HG03442 (cell line): ENCODE results near the gene KCNIP4.
"Not testable (repeated sequence)": the region's sequence is repeated elsewhere in the genome, so short reads cannot be mapped to it uniquely, and the experiment has no call there.

Experiments used
- ATAC-seq: cut with Tn5 transposase; IDR thresholded peaks from one replicate; pipeline ENCODE4 v1.9.1; 2021; ENCODE audit warnings: mild to moderate bottlenecking, moderate library complexity; ENCODE audit not compliant: unreplicated experiment

KCNIP4 gene

GRCh38 chr4:21384609-21385008 is 564.0 kb downstream of the KCNIP4 start:
- ATAC-seq: no peak

GRCh38 chr4:21380861-21381260 is 567.7 kb downstream of the KCNIP4 start:
- ATAC-seq: no peak

- ATAC-seq: no peak
Observed at GRCh38 chr4:21377046-21377445, 571.5 kb downstream of the KCNIP4 start.

- ATAC-seq: no peak
Observed at GRCh38 chr4:21376176-21376575, 572.4 kb downstream of the KCNIP4 start.

GRCh38 chr4:21374641-21375368 is 573.8 kb downstream of the KCNIP4 start:
- no peak for ATAC-seq

GRCh38 chr4:21367567-21367966 is 581.0 kb downstream of the KCNIP4 start:
- no peak for ATAC-seq

- ATAC-seq: no peak
Observed at GRCh38 chr4:21366840-21367239, 581.7 kb downstream of the KCNIP4 start.

- no peak for ATAC-seq
Observed at GRCh38 chr4:21366312-21366711, 582.3 kb downstream of the KCNIP4 start.

GRCh38 chr4:21363701-21364100 is 584.9 kb downstream of the KCNIP4 start:
- ATAC-seq: no peak

- ATAC-seq: not testable (repeated sequence)
Observed at GRCh38 chr4:21352354-21352753, 596.2 kb downstream of the KCNIP4 start.

GRCh38 chr4:21347142-21347541 is 601.4 kb downstream of the KCNIP4 start:
- ATAC-seq: no peak

GRCh38 chr4:21327976-21328700 is 620.4 kb downstream of the KCNIP4 start:
- no peak for ATAC-seq

- no peak for ATAC-seq
Observed at GRCh38 chr4:21320034-21320433, 628.5 kb downstream of the KCNIP4 start.

- no peak for ATAC-seq
Observed at GRCh38 chr4:21307709-21308108, 640.9 kb downstream of the KCNIP4 start.

GRCh38 chr4:21304540-21304887 is 644.1 kb downstream of the KCNIP4 start:
- no peak for ATAC-seq

- peak; percentile 73 for ATAC-seq
Observed at GRCh38 chr4:21290562-21290961, 658.0 kb downstream of the KCNIP4 start.

GRCh38 chr4:21276046-21276445 is 672.5 kb downstream of the KCNIP4 start:
- no peak for ATAC-seq

- no peak for ATAC-seq
Observed at GRCh38 chr4:21271439-21272052, 677.0 kb downstream of the KCNIP4 start.

GRCh38 chr4:21248331-21248730 is 700.2 kb downstream of the KCNIP4 start:
- ATAC-seq: no peak

- no peak for ATAC-seq
Observed at GRCh38 chr4:21242163-21242562, 706.4 kb downstream of the KCNIP4 start.

GRCh38 chr4:21226637-21227538 is 721.7 kb downstream of the KCNIP4 start:
- no peak for ATAC-seq
